Stimulated activated CD4-positive, alpha-beta T cell treated with anti-CD3 and anti-CD28 coated beads, Interleukin-1b, Interleukin-23, amount 100 ng/mL, for 48 hours (primary cell): ENCODE results near the gene PPIP5K1.
"Not testable (repeated sequence)": the region's sequence is repeated elsewhere in the genome, so short reads cannot be mapped to it uniquely, and the experiment has no call there.

Source experiments
- DNase-seq: peaks from one replicate; pipeline ENCODE4 v3.0.0-alpha.2; 2020

Gene PPIP5K1

DNA sequence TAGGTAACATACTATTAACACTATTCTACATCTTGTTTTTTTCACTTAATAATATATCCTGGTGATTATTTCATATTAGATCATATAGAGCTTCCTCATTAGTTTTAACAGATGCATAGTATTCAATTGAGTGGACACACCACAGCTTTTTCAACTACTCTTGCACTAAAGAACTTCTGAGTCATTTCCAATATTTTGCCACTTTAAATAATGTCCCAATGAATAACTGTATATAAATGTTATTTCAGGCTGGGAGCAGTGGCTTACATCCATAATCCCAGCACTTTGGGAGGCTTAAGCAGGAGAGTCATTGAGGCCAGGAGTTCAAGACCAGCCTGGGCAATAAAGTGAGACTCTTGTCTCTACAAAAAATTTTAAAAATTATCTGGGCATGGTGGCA, 45.7 kb downstream of the PPIP5K1 start:
- DNase-seq = no peak

DNA sequence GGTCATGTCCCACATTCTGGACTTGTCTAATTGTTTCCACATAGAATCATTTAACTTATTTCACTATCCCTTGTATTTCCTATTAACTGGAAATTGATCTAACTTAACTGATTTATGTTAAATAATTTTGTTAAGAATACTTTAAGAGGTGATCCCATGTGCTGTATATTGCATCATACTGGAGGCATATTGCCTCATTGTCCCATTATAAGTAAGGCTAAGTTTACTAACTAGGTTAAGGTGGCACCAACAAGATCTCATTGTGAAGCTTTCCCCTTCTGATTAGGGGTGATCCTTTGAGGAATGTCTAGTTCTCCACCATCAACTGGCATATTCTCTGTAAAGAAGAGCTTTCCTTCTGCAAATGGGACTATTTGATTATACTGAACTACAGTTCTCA, 48.2 kb downstream of the PPIP5K1 start:
- DNase-seq = no peak

DNA sequence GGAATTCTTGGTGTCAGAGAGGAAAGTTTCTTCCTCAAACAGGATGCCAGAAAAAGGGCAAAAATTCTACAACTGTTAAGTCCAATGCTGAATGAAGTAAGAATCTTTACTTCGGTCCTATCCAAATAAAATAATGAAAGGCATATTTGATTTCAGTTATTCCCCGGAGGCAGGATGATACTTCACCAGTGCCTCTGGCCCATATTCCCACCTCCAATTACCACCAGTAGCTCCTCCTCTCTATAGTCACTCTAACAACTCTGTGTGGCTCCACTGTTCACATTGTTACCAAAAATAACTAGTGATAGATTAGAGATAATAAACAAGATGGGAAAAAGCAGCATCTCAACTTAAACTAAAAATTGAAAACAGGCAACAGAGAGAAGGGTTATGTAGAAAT, 51.9 kb downstream of the PPIP5K1 start:
- no peak for DNase-seq

- DNase-seq = no peak
Observed at GRCh38 chr15:43534897-43535296, 55.1 kb downstream of the PPIP5K1 start.

GRCh38 chr15:43532826-43533225, 57.2 kb downstream of the PPIP5K1 start:
- not testable (repeated sequence) for DNase-seq

GRCh38 chr15:43531018-43531670, 58.9 kb downstream of the PPIP5K1 start:
- DNase-seq = no peak

DNA sequence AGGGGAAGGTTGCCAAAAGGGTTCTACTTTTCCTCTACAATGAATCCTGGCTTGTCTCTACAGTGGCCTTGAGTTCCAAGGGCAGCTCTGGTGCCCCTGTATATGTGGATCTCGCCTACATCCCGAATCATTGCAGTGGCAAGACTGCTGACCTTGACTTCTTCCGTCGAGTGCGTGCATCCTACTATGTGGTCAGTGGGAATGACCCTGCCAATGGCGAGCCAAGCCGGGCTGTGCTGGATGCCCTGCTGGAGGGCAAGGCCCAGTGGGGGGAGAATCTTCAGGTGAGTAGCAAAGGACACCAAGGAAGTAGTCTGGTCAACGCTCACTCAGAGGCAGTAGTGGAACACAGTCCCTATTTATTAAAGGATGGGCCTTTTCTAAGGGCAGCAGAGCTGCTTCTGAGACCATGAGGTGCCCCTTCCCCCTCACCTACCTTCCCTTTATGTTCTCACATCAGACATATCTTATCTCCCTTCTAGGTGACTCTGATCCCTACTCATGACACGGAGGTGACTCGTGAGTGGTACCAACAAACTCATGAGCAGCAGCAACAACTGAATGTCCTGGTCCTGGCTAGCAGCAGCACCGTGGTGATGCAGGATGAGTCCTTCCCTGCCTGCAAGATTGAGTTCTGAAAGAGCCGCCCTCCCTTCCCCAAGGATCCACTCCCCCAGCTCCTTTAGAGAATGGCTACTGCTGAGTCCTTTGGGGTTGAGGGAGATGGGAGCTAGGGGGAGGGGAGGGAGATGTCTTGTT, 60.2 kb downstream of the PPIP5K1 start:
- no peak for DNase-seq

DNA sequence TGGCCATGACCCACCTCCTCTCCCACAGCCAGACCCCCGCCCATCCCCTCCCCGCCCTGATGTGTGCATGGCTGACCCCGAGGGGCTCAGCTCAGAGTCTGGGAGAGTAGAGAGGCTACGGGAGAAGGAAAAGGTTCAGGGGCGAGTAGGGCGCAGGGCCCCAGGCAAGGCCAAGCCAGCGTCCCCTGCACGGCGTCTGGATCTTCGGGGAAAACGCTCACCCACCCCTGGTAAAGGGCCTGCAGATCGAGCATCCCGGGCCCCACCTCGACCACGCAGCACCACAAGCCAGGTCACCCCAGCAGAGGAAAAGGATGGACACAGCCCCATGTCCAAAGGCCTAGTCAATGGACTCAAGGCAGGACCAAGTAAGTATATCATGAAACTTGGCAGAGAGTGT, 60.9 kb downstream of the PPIP5K1 start:
- no peak for DNase-seq

GRCh38 chr15:43528542-43529007, 61.4 kb downstream of the PPIP5K1 start:
- no peak for DNase-seq

- no peak for DNase-seq
Observed at GRCh38 chr15:43527802-43528541, 62.0 kb downstream of the PPIP5K1 start.

DNA sequence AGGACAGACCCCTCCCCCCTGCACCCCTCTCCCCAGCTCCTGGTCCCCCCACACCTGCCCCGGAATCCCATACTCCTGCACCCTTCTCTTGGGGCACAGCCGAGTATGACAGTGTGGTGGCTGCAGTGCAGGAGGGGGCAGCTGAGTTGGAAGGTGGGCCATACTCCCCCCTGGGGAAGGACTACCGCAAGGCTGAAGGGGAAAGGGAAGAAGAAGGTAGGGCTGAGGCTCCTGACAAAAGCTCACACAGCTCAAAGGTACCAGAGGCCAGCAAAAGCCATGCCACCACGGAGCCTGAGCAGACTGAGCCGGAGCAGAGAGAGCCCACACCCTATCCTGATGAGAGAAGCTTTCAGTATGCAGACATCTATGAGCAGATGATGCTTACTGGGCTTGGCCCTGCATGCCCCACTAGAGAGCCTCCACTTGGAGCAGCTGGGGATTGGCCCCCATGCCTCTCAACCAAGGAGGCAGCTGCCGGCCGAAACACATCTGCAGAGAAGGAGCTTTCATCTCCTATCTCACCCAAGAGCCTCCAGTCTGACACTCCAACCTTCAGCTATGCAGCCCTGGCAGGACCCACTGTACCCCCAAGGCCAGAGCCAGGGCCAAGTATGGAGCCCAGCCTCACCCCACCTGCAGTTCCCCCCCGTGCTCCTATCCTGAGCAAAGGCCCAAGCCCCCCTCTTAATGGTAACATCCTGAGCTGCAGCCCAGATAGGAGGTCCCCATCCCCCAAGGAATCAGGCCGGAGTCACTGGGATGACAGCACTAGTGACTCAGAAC, 62.8 kb downstream of the PPIP5K1 start:
- no peak for DNase-seq

DNA sequence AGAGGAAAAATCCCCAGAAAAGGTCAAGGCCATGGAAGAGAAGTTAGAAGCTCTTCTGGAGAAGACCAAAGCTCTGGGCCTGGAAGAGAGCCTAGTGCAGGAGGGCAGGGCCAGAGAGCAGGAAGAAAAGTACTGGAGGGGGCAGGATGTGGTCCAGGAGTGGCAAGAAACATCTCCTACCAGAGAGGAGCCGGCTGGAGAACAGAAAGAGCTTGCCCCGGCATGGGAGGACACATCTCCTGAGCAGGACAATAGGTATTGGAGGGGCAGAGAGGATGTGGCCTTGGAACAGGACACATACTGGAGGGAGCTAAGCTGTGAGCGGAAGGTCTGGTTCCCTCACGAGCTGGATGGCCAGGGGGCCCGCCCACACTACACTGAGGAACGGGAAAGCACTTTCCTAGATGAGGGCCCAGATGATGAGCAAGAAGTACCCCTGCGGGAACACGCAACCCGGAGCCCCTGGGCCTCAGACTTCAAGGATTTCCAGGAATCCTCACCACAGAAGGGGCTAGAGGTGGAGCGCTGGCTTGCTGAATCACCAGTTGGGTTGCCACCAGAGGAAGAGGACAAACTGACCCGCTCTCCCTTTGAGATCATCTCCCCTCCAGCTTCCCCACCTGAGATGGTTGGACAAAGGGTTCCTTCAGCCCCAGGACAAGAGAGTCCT, 63.6 kb downstream of the PPIP5K1 start:
- DNase-seq = no peak

- no peak for DNase-seq
Observed at GRCh38 chr15:43525131-43525530, 64.9 kb downstream of the PPIP5K1 start.

DNA sequence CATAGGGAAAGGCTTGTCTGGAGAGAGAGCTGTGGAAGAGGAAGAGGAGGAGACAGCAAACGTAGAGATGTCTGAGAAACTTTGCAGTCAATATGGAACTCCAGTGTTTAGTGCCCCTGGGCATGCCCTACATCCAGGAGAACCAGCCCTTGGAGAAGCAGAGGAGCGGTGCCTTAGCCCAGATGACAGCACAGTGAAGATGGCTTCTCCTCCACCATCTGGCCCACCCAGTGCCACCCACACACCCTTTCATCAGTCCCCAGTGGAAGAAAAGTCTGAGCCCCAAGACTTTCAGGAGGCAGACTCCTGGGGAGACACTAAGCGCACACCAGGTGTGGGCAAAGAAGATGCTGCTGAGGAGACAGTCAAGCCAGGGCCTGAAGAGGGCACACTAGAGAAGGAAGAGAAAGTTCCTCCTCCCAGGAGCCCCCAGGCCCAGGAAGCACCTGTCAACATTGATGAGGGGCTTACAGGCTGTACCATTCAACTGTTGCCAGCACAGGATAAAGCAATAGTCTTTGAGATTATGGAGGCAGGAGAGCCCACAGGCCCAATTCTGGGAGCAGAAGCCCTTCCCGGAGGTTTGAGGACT, 65.7 kb downstream of the PPIP5K1 start:
- DNase-seq = no peak

- DNase-seq = no peak
Observed at GRCh38 chr15:43523646-43524045, 66.4 kb downstream of the PPIP5K1 start.

DNA sequence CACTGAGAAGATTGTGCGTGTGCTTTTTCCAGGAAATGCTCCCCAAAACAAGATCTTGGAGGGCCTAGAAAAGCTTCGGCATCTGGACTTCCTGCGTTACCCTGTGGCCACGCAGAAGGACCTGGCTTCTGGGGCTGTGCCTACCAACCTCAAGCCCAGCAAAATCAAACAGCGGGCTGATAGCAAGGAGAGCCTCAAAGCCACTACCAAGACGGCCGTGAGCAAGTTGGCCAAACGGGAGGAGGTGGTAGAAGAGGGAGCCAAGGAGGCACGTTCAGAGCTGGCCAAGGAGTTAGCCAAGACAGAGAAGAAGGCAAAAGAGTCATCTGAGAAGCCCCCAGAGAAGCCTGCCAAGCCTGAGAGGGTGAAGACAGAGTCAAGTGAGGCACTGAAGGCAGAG, 67.8 kb downstream of the PPIP5K1 start:
- no peak for DNase-seq

DNA sequence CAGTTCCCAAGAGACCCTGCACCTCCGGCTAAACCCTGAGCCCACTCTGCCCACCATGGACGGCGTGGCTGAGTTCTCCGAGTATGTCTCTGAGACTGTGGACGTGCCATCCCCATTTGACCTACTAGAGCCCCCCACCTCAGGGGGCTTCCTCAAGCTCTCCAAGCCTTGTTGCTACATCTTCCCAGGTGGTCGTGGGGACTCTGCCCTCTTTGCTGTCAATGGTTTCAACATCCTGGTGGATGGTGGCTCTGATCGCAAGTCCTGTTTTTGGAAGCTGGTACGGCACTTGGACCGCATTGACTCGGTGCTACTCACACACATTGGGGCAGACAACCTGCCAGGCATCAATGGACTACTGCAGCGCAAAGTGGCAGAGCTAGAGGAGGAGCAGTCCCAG, 68.6 kb downstream of the PPIP5K1 start:
- no peak for DNase-seq

DNA sequence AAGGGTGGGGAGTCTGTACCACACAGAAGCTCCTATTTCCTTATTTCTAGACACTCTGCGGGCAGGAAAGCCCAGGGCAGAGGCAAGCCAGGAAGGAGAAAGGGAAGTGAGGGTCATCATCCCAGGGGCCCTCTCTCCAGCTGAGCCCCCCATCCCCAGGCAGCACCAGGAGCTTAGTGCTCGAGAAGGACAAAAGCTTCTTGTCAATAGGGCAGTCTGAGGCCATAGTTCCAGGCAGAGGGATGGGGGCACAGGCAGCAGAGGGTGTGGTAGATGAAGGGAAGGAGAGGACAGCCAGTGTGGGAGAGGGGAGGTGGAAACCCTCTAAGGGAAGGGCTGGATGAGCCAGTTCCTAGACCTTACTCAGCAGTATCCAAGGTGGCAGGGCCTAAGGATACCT, 69.9 kb downstream of the PPIP5K1 start:
- DNase-seq = no peak

- no peak for DNase-seq
Observed at GRCh38 chr15:43519196-43519595, 70.8 kb downstream of the PPIP5K1 start.

- DNase-seq = no peak
Observed at GRCh38 chr15:43518197-43518761, 71.7 kb downstream of the PPIP5K1 start.

DNA sequence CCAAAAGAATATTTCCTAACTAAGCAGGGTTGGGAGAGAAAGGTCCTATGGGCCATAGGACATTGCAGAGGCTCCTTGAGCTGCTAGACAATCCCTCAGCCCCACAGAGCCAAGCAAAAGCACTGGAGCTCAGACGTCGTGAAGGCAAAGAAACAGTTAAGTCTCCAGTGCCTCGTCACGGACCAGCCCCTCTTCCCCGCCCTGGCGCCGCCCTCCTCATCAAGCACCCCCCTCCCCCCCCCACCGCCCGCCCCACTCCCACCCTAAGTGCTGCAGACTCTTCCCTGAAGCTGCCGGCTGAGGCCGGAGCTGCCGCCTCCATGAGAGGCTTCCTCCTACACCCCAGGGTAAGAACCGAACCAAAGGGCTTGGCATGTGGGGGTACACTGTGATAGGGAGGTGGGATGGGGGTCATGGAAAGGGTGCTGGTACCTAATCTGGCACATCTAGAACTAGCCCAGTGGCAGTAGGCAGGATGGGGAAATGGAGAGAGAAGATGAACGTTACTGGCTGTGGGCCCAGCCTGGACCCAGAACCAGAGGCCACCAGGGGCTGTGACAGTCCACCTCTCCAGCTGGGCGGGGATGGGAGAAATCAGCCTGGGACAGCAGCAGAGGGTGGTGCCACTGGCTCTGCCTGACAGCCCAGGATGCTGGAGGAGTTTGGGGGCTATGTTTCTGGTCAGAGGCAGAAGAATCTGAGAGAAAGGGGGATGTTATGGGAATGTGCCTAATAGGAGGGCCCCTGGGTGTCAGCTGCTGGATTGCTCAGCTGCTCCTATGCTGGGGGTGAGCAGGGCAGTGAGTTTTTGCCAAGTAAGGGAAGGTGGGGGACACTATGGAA, 72.4 kb downstream of the PPIP5K1 start, which contains the start of gene MAP1A:
Gene MAP1A (plus strand): TSS at position 255 of the 843 bp plus-strand sequence. CDS start 3,866 bp downstream, outside the sequence.
- DNase-seq = no peak
